Activated CD4-positive, alpha-beta T cell treated with anti-CD3 and anti-CD28 coated beads, Interleukin-2, amount 50 U/mL, for 48 hours (primary cell): ENCODE results near the gene OR2T27.
"Not testable (repeated sequence)": the region's sequence is repeated elsewhere in the genome, so short reads cannot be mapped to it uniquely, and the experiment has no call there.

Experiments
- DNase-seq, 2 experiments: peaks; one replicate each; pipeline ENCODE4 v3.0.0-alpha.2; 2020

Gene OR2T27

GRCh38 chr1:248639652-248640051, 15.7 kb downstream of the OR2T27 start:
- not testable (repeated sequence) for DNase-seq

- DNase-seq = not testable (repeated sequence)
These were observed 18.7 kb downstream of the OR2T27 start for GRCh38 chr1:248636612-248637011.

DNA sequence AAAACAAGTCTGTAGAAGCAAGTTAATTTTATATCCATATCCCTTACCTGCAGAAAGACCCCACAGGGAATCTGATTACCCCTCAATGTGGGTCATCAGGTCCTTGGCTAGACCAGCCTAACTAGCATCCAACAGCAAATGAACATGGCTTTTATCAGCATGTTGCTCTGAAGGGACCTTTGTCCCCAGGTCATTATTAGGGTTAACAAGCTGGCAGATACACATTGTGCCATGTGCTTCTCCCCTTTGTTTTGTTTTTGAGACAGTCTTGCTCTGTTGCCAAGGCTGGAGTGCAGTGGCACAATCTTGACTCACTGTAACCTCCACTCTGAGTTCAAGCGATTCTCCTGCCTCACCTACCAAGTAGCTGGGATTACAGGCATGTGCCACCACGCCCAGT, 20.3 kb downstream of the OR2T27 start, which contains the start of gene OR2T11:
OR2T11 (minus strand) TSS at position 101 of the 400 bp plus-strand sequence. CDS start 7,963 bp downstream, outside the sequence.
- not testable (repeated sequence) for DNase-seq

- no peak for DNase-seq
These were observed 23.8 kb downstream of the OR2T27 start for GRCh38 chr1:248631354-248632008.

DNA sequence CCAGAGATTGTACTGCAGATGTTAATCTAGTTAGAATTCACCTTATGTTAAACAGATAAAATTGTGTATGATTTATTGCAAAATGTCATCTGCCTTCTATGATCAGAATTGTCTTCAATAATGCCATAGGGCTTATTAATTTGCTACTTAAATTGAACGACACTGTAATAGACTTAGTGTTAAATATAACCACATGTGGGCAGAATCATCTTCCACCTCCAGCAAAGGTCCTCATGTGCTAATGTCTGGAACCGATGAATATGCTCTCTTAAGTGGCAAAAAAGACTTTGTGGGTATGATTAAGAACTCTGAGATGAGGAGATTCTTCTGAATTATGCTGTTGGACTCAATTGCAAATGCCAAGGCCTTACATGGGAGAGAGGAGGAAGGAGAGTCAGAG, 24.8 kb downstream of the OR2T27 start:
- DNase-seq = no peak

DNA sequence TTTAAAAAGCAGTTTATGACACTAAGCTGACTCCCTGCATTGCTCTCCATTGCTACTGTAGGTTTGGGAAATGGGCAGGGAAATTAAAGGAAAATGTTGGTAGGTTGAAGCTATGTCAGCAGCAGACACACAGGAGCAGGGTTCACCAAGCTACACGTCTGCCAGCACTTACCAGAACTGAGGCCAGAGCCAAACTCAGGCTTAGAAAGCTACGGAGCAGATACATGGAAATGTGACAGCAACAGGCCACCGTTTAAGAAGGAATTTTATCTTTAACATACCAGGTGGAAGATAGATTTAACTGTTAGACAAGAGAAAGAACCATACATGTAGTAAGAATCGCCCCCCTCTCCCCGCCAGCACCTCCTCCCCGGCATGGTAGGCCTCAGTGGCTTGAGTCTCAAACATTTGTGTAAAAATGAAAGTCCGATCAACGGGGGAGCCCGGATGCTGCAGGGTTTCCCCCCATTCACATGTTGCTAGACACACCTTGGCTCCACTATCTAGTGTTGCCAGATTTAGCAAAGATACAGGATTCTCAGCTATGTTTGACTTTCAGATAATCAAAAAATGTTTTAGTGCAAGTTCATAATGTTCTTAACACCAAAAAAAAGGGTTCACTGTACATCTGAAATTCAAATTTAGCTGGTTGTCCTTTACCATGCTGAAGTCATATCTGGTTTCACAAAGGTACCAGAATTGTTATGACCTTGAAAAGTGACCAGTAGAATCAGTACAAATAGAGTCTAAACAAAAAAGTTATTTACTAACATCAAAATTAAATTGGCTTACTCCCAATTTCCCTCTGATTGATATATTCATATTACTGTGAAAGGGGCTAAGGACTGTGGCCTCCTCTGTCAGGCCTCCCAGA, 27.1 kb downstream of the OR2T27 start:
- DNase-seq = no peak

GRCh38 chr1:248625971-248626370, 29.4 kb downstream of the OR2T27 start:
- no peak for DNase-seq

- no peak for DNase-seq
These were observed 30.2 kb downstream of the OR2T27 start for GRCh38 chr1:248625166-248625565.

GRCh38 chr1:248622570-248623001, 32.7 kb downstream of the OR2T27 start:
- DNase-seq = no peak

- DNase-seq = no peak
These were observed 33.6 kb downstream of the OR2T27 start for GRCh38 chr1:248621770-248622169.

GRCh38 chr1:248618878-248619277, 36.5 kb downstream of the OR2T27 start:
- DNase-seq = peak; percentile 70 to 77

- DNase-seq = no peak
These were observed 37.2 kb downstream of the OR2T27 start for GRCh38 chr1:248618119-248618518.

DNA sequence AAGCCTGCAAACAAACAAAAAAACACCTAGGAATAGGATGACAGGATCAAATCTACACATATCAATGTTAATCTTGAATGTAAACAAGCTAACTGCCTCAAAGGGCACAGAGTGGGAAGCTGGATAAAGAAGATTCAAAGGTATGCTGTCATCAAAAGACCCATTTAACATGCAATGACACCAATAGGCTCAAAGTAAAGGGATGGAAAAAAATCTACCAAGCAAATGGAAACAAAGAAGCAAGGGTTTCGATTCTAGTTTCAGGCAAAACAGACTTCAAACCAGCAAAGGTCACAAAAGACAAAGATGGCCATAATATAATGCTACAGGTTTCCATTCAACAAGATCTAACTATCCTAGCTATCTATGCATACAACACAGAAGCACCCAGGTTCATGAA, 41.6 kb downstream of the OR2T27 start:
- DNase-seq = no peak

- DNase-seq = peak; percentile 8 to 17
These were observed 43.4 kb downstream of the OR2T27 start for GRCh38 chr1:248611883-248612414.

DNA sequence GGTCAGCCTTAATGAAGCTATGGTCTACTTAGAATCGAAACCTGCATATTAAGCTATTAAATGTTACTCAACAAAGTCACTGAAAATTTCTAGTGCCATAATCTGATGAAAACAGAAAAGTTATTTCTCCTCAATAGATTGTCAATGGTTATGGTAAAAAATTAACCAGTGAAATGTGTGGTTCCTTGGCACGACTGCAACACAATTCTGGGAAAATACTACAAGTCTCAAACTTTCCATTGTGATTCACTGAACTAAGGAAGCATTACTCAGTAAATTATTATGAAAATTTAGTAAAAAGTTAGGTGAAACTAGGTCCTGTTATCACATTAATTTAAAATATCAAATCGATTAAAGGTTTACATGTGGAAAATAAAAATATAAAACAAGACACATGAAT, 45.0 kb downstream of the OR2T27 start:
- DNase-seq = no peak
